ENCODE results near the gene JAM2. TPM values are rescaled to one million over a fixed set of nuclear protein-coding genes. Genes with fewer than 3 reads are reported as not detected.

The JAM2 gene
- total RNA-seq, 1 experiment from 2014 or later: 2.6 TPM

GRCh38 chr21:25733859-25734653 lies 95.0 kb downstream of the JAM2 start:
- Histone ChIP-seq H2BK12ac (ENCODE audit: insufficient read length, low read depth, low read length) (no peak overlapping the region), H3K27ac (ENCODE audit: insufficient read length, low read depth, low read length) (no peak overlapping the region), H3K18ac (ENCODE audit: insufficient read length, low read depth, low read length) (no peak overlapping the region), H3K79me1 (ENCODE audit: insufficient read depth, low read depth, low read length, poor library complexity, severe bottlenecking) (peaks cover 3% of the 10 kb centered on the region), H4K91ac (ENCODE audit: insufficient read length, low read depth, low read length) (no peak overlapping the region), H3K14ac (ENCODE audit: insufficient read depth, low read length) (no peak overlapping the region), H4K20me1 (ENCODE audit: control insufficient read depth, insufficient read depth, insufficient read length) (no peaks in the 10 kb centered on the region), H4K5ac (ENCODE audit: insufficient read length, low read depth, low read length) (no peak overlapping the region), H3K4me1 (ENCODE audit: insufficient read depth, low read length) (no peaks in the 10 kb centered on the region), H3K27me3 (ENCODE audit: insufficient read depth, low read length) (no peaks in the 10 kb centered on the region), H2AFZ (ENCODE audit: low read length) (no peak overlapping the region), H3T11ph (ENCODE audit: low read length) (no peak overlapping the region), H2BK5ac (ENCODE audit: insufficient read length, low read length) (no peak overlapping the region), H3K9me3 (ENCODE audit: control insufficient read depth, low read depth, low read length) (no peaks in the 10 kb centered on the region), H3K4me2 (ENCODE audit: insufficient read depth, insufficient read length, low read length) (peak overlapping the region; percentile 38), H3K9ac (ENCODE audit: extremely low read depth, insufficient read length, low read length) (peak overlapping the region; percentile 83), H4K8ac (replicated peaks; ENCODE audit: insufficient read length, low read depth, low read length) (no peak overlapping the region), H3K4ac (ENCODE audit: low read depth, low read length) (no peak overlapping the region), H2BK20ac (ENCODE audit: low read depth, low read length, poor library complexity, severe bottlenecking) (no peak overlapping the region), H3K79me2 (ENCODE audit: insufficient read depth, low read length) (peaks cover 25% of the 10 kb centered on the region; the same call in 1 of the 2 replicates), H3K23ac (ENCODE audit: insufficient read length, low read depth, low read length) (no peak overlapping the region), H2BK120ac (ENCODE audit: low read depth, low read length, poor library complexity, severe bottlenecking) (no peak overlapping the region), H2BK15ac (ENCODE audit: low read depth, low read length) (no peak overlapping the region), H2AK5ac (ENCODE audit: insufficient read length, low read length) (no peak overlapping the region), H3K23me2 (ENCODE audit: insufficient read length, low read depth, low read length, poor library complexity, severe bottlenecking) (peaks cover 11% of the 10 kb centered on the region), H3K56ac (ENCODE audit: insufficient read length, low read depth, low read length) (no peak overlapping the region)
- no peak for DNase-seq
- peaks cover 23 to 27% of the 10 kb centered on the region in 2 experiments for H3K4me1 Mint-ChIP-seq
- peak overlapping the region; percentile 100 for H3K4me3 Mint-ChIP-seq
- H3K36me3 Mint-ChIP-seq (ENCODE audit: insufficient read depth in 1 of 3, low read depth in 3 of 3): peaks cover 2 to 14% (median 12%) of the 10 kb centered on the region in 3 experiments
- peak overlapping the region; percentile 100 for H3K27ac Mint-ChIP-seq
- no peak for TF ChIP-seq CTCF (conservative IDR thresholded peaks at IDR 0.05)
- H3K27me3 Mint-ChIP-seq (ENCODE audit: low read depth): no peaks in the 10 kb centered on the region
- WGBS (ENCODE audit: extremely low coverage, insufficient read length, low lambda C conversion rate): 100% methylated on average over 2 of the region's 30 CpGs
- H3K9me3 Mint-ChIP-seq: peaks cover 2 to 5% of the 10 kb centered on the region in 2 experiments; a peak in 3 of 5 replicates
